Measurements from ENCODE around the gene ATRNL1.

DNA sequence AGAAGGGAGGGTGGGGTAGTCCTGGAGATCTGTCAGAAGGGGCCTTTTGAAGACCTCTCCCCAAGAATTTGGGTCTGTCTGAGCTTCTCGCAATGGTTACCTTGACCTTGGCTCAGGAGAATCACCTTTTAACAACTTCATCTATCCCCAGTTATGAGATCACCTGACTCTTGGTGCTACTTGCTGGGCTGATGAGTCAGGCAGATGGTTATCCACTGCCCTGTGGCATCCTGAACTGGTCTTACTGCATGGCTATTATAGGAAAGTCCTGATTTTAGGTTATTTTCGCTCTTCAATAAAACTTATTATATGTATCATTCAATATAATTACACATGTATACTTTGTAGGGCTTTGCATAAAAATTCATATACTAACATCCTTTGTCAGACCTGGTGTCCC lies 905.1 kb downstream of the ATRNL1 start:
- TF ChIP-seq, protein P1, sequence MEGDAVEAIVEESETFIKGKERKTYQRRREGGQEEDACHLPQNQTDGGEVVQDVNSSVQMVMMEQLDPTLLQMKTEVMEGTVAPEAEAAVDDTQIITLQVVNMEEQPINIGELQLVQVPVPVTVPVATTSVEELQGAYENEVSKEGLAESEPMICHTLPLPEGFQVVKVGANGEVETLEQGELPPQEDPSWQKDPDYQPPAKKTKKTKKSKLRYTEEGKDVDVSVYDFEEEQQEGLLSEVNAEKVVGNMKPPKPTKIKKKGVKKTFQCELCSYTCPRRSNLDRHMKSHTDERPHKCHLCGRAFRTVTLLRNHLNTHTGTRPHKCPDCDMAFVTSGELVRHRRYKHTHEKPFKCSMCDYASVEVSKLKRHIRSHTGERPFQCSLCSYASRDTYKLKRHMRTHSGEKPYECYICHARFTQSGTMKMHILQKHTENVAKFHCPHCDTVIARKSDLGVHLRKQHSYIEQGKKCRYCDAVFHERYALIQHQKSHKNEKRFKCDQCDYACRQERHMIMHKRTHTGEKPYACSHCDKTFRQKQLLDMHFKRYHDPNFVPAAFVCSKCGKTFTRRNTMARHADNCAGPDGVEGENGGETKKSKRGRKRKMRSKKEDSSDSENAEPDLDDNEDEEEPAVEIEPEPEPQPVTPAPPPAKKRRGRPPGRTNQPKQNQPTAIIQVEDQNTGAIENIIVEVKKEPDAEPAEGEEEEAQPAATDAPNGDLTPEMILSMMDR (conservative IDR thresholded peaks at IDR 0.05; ENCODE audit: low read depth in 2 of 2): no peak
- TF ChIP-seq CREB1 (CRISPR knock-in tag; IDR thresholded peaks at IDR 0.05; ENCODE audit: low read depth) (no peak), EZH2 (IDR thresholded peaks at IDR 0.05; ENCODE audit: low read depth, unreplicated experiment) (no peak), POLR2AphosphoS5 (IDR thresholded peaks at IDR 0.05; ENCODE audit: low read depth) (no peak)
- TF ChIP-seq, protein P2, sequence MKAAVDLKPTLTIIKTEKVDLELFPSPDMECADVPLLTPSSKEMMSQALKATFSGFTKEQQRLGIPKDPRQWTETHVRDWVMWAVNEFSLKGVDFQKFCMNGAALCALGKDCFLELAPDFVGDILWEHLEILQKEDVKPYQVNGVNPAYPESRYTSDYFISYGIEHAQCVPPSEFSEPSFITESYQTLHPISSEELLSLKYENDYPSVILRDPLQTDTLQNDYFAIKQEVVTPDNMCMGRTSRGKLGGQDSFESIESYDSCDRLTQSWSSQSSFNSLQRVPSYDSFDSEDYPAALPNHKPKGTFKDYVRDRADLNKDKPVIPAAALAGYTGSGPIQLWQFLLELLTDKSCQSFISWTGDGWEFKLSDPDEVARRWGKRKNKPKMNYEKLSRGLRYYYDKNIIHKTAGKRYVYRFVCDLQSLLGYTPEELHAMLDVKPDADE (IDR thresholded peaks at IDR 0.05): no peak
- TF ChIP-seq, protein P3, sequence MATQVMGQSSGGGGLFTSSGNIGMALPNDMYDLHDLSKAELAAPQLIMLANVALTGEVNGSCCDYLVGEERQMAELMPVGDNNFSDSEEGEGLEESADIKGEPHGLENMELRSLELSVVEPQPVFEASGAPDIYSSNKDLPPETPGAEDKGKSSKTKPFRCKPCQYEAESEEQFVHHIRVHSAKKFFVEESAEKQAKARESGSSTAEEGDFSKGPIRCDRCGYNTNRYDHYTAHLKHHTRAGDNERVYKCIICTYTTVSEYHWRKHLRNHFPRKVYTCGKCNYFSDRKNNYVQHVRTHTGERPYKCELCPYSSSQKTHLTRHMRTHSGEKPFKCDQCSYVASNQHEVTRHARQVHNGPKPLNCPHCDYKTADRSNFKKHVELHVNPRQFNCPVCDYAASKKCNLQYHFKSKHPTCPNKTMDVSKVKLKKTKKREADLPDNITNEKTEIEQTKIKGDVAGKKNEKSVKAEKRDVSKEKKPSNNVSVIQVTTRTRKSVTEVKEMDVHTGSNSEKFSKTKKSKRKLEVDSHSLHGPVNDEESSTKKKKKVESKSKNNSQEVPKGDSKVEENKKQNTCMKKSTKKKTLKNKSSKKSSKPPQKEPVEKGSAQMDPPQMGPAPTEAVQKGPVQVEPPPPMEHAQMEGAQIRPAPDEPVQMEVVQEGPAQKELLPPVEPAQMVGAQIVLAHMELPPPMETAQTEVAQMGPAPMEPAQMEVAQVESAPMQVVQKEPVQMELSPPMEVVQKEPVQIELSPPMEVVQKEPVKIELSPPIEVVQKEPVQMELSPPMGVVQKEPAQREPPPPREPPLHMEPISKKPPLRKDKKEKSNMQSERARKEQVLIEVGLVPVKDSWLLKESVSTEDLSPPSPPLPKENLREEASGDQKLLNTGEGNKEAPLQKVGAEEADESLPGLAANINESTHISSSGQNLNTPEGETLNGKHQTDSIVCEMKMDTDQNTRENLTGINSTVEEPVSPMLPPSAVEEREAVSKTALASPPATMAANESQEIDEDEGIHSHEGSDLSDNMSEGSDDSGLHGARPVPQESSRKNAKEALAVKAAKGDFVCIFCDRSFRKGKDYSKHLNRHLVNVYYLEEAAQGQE (IDR thresholded peaks at IDR 0.05; ENCODE audit: unreplicated experiment): no peak

Data from GM23338 (cell line).